HCT116 (cell line): ENCODE results near the gene ARHGAP8. TPM values are rescaled to one million over a fixed set of nuclear protein-coding genes. Genes with fewer than 3 reads are reported as not detected.
A peak's percentile ranks its signal among the peaks of the same experiment; 100 is the strongest.

Experiments
- ATAC-seq: fragments of 200-7000 bp; cut with Tn5 transposase; 2 replicates; pipeline ENCODE4 v1.9.1; 2020; ENCODE audit warnings: mild to moderate bottlenecking, moderate library complexity
- BruUV-seq: library from RNA; stranded (reverse); fragments of 400-500 nt; replicated peaks from 2 replicates; lab custom pipeline; 2021; lab: Mats Ljungman, UMichigan
- CTCF ChIA-PET: fragments of 300-600 bp; sonication (Branson Sonifier 250); formaldehyde crosslinking; loops from one replicate; lab custom pipeline; 2021; ENCODE audit warnings: antibody characterized with exemption; lab: Charles Lee
- POLR2A ChIA-PET: fragments of 300-600, 350-600 bp; sonication (Branson Sonifier 250); formaldehyde crosslinking; loops from one replicate; lab custom pipeline; 2021; ENCODE audit warnings: antibody characterized with exemption; lab: Charles Lee
- RAD21 ChIA-PET, 2 experiments: fragments of 300-600 bp; sonication (Branson Sonifier 250); formaldehyde crosslinking; loops; one replicate each; lab custom pipeline; 2023; ENCODE audit warnings: low total read pairs in 2 of 2; ENCODE audit not compliant: uncharacterized antibody in 2 of 2, unreplicated experiment in 2 of 2, low non-redundant PET in 1 of 2; lab: Charles Lee
- DNase-seq: peaks from one replicate; pipeline ENCODE4 v3.0.0-alpha.2; 2010; ENCODE audit warnings: low read depth, low spot score
- H2AFZ ChIP-seq: fragments of 200-600 bp; shearing (Covaris generic), sonication (generic); 2 replicates; pipeline ENCODE4 v1.6.1; 2017; ENCODE audit warnings: low read depth, mixed run types, mixed read lengths, antibody characterized with exemption, low read length; ENCODE audit not compliant: poor library complexity, severe bottlenecking
- H3K27ac ChIP-seq: 2 replicates; pipeline ENCODE4 v1.5.1; 2012; ENCODE audit warnings: low read depth, low read length
- H3K27me3 ChIP-seq: fragments of 200-600 bp; sonication (generic); 2 replicates; pipeline ENCODE4 v1.6.1; 2016; ENCODE audit warnings: mixed run types, low read length, mixed read lengths; ENCODE audit not compliant: insufficient read depth
- H3K36me3 ChIP-seq, 2 experiments: fragments of 200-500 bp in 1 of 2; fragments of 200-600 bp in 1 of 2; sonication (Bioruptor generic) in 1 of 2; sonication (generic) in 1 of 2; 2 replicates each; pipeline versions ENCODE4 v1.5.1 to v1.6.1; 2014 to 2016; ENCODE audit warnings: low read length in 2 of 2, inconsistent platforms in 1 of 2, mixed read lengths in 1 of 2, mixed run types in 1 of 2; ENCODE audit not compliant: insufficient read depth in 2 of 2, control insufficient read depth in 1 of 2
- H3K4me1 ChIP-seq, 2 experiments: fragments of 200-600 bp in 1 of 2; sonication (generic) in 1 of 2; 2 replicates each; pipeline versions ENCODE4 v1.5.1 to v1.6.1; 2012 to 2017; ENCODE audit warnings: low read length in 2 of 2, inconsistent platforms in 1 of 2, mild to moderate bottlenecking in 1 of 2, mixed read lengths in 1 of 2, mixed run types in 1 of 2, moderate library complexity in 1 of 2; ENCODE audit not compliant: insufficient read depth in 2 of 2, control insufficient read depth in 1 of 2
- H3K4me2 ChIP-seq: fragments of 200-600 bp; sonication (generic); 2 replicates; pipeline ENCODE4 v1.6.1; 2017; ENCODE audit warnings: mixed run types, low read length, mixed read lengths
- H3K4me3 ChIP-seq, 2 experiments: fragments of 200-600 bp in 1 of 2; sonication (generic) in 1 of 2; replicated peaks in 1 of 2; 2 replicates each; pipeline ENCODE4 v1.5.1; 2011 to 2016; ENCODE audit warnings: low read length in 2 of 2, control low read depth in 1 of 2, low read depth in 1 of 2, mild to moderate bottlenecking in 1 of 2, mixed read lengths in 1 of 2, mixed run types in 1 of 2
- H3K79me2 ChIP-seq: fragments of 200-600 bp; sonication (generic); 2 replicates; pipeline ENCODE4 v1.6.1; 2017; ENCODE audit warnings: mild to moderate bottlenecking, mixed run types, low read length, moderate library complexity, mixed read lengths; ENCODE audit not compliant: insufficient read depth
- H3K9ac ChIP-seq: fragments of 200-600 bp; sonication (generic); 2 replicates; pipeline ENCODE4 v1.6.1; 2016; ENCODE audit warnings: low read length, mixed read lengths
- H3K9me2 ChIP-seq: fragments of 200-600 bp; sonication (generic), shearing (Covaris generic); 2 replicates; pipeline ENCODE4 v1.6.1; 2017; ENCODE audit warnings: mixed run types, mild to moderate bottlenecking, moderate library complexity; ENCODE audit not compliant: insufficient read depth
- H3K9me3 ChIP-seq, 2 experiments: fragments of 200-500 bp in 1 of 2; fragments of 200-600 bp in 1 of 2; sonication (Bioruptor generic) in 1 of 2; sonication (generic) in 1 of 2; 2 replicates each; pipeline ENCODE4 v1.6.1; 2014 to 2017; ENCODE audit warnings: low read length in 2 of 2, mixed read lengths in 2 of 2, inconsistent platforms in 1 of 2, low read depth in 1 of 2, mild to moderate bottlenecking in 1 of 2, mixed run types in 1 of 2, moderate library complexity in 1 of 2; ENCODE audit not compliant: control insufficient read depth in 1 of 2, insufficient read depth in 1 of 2
- H4K20me1 ChIP-seq: fragments of 200-600 bp; sonication (generic), shearing (Covaris generic); 2 replicates; pipeline ENCODE4 v1.6.1; 2017; ENCODE audit warnings: mixed run types, mild to moderate bottlenecking, moderate library complexity; ENCODE audit not compliant: insufficient read depth
- ATF3 ChIP-seq: IDR thresholded peaks from 2 replicates; pipeline ENCODE4 v1.6.1; 2012
- CBX3 ChIP-seq: IDR thresholded peaks from 2 replicates; pipeline ENCODE4 v1.6.1; 2012; ENCODE audit warnings: low read depth
- EZH2phosphoT487 ChIP-seq: fragments of 200-600 bp; IDR thresholded peaks from 2 replicates; pipeline ENCODE4 v1.6.1; 2018; ENCODE audit warnings: antibody characterized with exemption, borderline replicate concordance
- FOSL1 ChIP-seq: IDR thresholded peaks from 2 replicates; pipeline ENCODE4 v1.6.1; 2012; ENCODE audit warnings: low read depth
- REST ChIP-seq: IDR thresholded peaks from 2 replicates; pipeline ENCODE4 v1.6.1; 2012; ENCODE audit warnings: low read depth
- SIN3A ChIP-seq: IDR thresholded peaks from 2 replicates; pipeline ENCODE4 v1.6.1; 2012; ENCODE audit warnings: low read depth
- SP1 ChIP-seq: IDR thresholded peaks from 2 replicates; pipeline ENCODE4 v1.6.1; 2012; ENCODE audit warnings: low read depth
- TCF7L2 ChIP-seq: IDR thresholded peaks from 2 replicates; pipeline ENCODE4 v1.7.0; 2011; ENCODE audit warnings: borderline replicate concordance, inconsistent platforms; ENCODE audit not compliant: insufficient read depth, insufficient read length; ENCODE audit errors: extremely low read depth
- ZNF274 ChIP-seq: fragments of 200-500 bp; sonication (Bioruptor generic); IDR thresholded peaks from 2 replicates; pipeline ENCODE4 v1.6.1; 2014; ENCODE audit warnings: mild to moderate bottlenecking, low read depth, low read length, inconsistent platforms
- intact Hi-C: fragments of 100-400 bp; cut with micrococcal nuclease; formaldehyde crosslinking; loops from 2 replicates; pipeline ENCODE4 v1.10.0; 2022
- total RNA-seq: library from RNA; stranded (reverse); gene quantifications from one replicate; pipeline ENCODE4 v1.2.1, GENCODE V29; 2021; ENCODE audit not compliant: unreplicated experiment

Gene ARHGAP8
- total RNA-seq, 1 experiment from 2014 or later, result 67.5 TPM

- ChIA-PET RAD21 (no interaction called here), CTCF (no interaction called here), POLR2A (no interaction called here)
- H3K9me2 ChIP-seq, result no peaks in the 10 kb centered on the region
- 0 out of 2 replicates have a peak, but pooled peaks cover 3% of the 10 kb centered on the region for H3K79me2 ChIP-seq
- no peak overlapping the region for H3K27ac ChIP-seq
- no peak overlapping the region for H3K4me3 ChIP-seq
- no peaks in the 10 kb centered on the region for H4K20me1 ChIP-seq
- no peaks in the 10 kb centered on the region; a peak in 1 of 4 replicates for H3K4me1 ChIP-seq
- ATAC-seq (peak; percentile 59), DNase-seq (no peak)
- no peak for TF ChIP-seq REST
- no peak for TF ChIP-seq FOSL1
- TF ChIP-seq TCF7L2, result no peak
- no peak for TF ChIP-seq EZH2phosphoT487
- TF ChIP-seq ZNF274, result no peak
- TF ChIP-seq SP1, result no peak
- TF ChIP-seq CBX3, result no peak
- no peak for TF ChIP-seq ATF3
- no peak for TF ChIP-seq SIN3A
- no peak overlapping the region for H3K9ac ChIP-seq
- no TSS peak for BruUV-seq
- peaks cover 0 to under 1% of the 10 kb centered on the region in 2 experiments; a peak in 1 of 4 replicates for H3K36me3 ChIP-seq
- H3K9me3 ChIP-seq, result no peaks in the 10 kb centered on the region
- H3K27me3 ChIP-seq, result no peaks in the 10 kb centered on the region
- H3K4me2 ChIP-seq, result no peak overlapping the region
- no peak overlapping the region for H2AFZ ChIP-seq
- intact Hi-C loops, result no loop called here
These were observed 31.2 kb upstream of the ARHGAP8 start for GRCh38 chr22:44721213-44721612.
